Subcutaneous abdominal adipose tissue (tissue), 5 donors: ENCODE measurements around the gene AMPH.

ENCODE experiments used
- H3K27ac ChIP-seq: one replicate; pipeline ENCODE4 v1.7.0; 2013; ENCODE audit warnings: low read depth, mild to moderate bottlenecking, inconsistent platforms, low read length, moderate library complexity
- H3K27me3 ChIP-seq, 5 donors: one replicate each; pipeline ENCODE4 v1.7.0; 2013; ENCODE audit warnings: low read length in 5 of 5, inconsistent platforms in 1 of 5; ENCODE audit not compliant: control insufficient read depth in 5 of 5, insufficient read depth in 4 of 5
- H3K36me3 ChIP-seq, 5 donors: one replicate each; pipeline ENCODE4 v1.7.0; 2013; ENCODE audit warnings: low read length in 5 of 5; ENCODE audit not compliant: control insufficient read depth in 5 of 5, insufficient read depth in 5 of 5
- H3K4me1 ChIP-seq, 5 donors: one replicate each; pipeline ENCODE4 v1.7.0; 2013; ENCODE audit warnings: low read length in 5 of 5, mild to moderate bottlenecking in 3 of 5, moderate library complexity in 1 of 5; ENCODE audit not compliant: control insufficient read depth in 5 of 5, insufficient read depth in 5 of 5
- H3K4me3 ChIP-seq, 5 donors: one replicate each; pipeline ENCODE4 v1.7.0; 2013; ENCODE audit warnings: low read length in 5 of 5, low read depth in 1 of 5
- H3K9ac ChIP-seq, 5 donors: one replicate each; pipeline ENCODE4 v1.7.0; 2013; ENCODE audit warnings: low read length in 5 of 5, mild to moderate bottlenecking in 4 of 5, moderate library complexity in 3 of 5
- H3K9me3 ChIP-seq, 5 donors: one replicate each; pipeline ENCODE4 v1.7.0; 2013; ENCODE audit warnings: low read length in 5 of 5; ENCODE audit not compliant: control insufficient read depth in 5 of 5
- donor health status: healthy.
- donor health status: healthy.
- donor health status: healthy.
- donor health status: healthy.
- donor health status: healthy.

Gene AMPH

DNA sequence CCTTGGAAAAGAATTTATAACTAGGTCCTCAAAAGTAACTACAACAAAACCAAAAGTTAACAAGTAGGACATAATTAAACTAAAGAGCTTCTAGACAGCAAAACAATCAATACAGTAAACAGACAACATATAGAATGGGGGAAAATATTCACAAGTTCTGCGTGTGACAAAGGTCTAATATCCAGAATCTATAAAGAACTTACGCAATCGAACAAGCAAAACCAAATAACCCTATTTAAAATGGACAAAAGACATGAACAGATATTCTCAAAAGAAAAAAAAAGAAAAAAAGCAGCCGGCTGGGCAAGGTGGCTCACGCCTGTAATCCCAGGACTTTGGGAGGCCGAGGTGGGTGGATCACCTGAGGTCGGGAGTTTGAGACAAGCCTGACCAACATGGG lies 33.8 kb upstream of the AMPH start:
- H3K9ac ChIP-seq: no peak overlapping the region
- no peak overlapping the region for H3K27ac ChIP-seq
- no peaks in the 10 kb centered on the region for H3K27me3 ChIP-seq
- H3K4me1 ChIP-seq: peaks cover 0 to 1% (median 0%) of the 10 kb centered on the region in 5 donors
- H3K36me3 ChIP-seq: no peaks in the 10 kb centered on the region
- H3K9me3 ChIP-seq: peaks cover 0 to 9% (median 0%) of the 10 kb centered on the region in 5 donors
- no peak overlapping the region for H3K4me3 ChIP-seq

DNA sequence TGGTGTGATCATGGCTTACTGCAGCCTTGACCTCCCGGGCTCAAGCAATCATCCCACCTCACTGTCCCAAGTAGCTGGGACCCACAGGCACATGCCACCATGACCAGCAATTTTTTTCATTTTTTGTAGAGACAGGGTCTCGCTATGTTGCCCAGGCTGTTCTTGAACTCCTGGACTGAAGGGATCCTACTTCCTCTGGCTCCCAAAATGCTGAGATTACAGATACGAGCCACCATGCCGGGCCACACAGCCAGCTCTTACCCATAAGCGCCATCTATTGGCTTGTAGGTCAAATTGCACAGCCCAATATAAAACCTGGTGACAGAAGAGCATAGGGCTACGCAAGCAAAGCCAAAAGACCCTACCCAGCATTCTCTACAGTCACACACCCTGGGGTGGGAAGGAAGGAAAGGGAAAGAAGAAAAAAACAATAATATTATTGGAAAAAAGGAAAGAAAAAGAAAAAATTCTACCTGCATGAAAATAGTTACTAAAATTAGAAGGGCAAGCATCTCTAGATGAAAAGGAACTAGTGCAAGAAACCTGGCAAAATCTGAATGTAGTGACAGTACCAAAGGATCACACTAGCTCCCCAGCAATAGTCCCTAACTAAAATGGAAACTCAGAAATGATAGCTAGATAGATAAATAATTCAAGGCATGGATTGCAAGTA lies 29.4 kb upstream of the AMPH start:
- H3K36me3 ChIP-seq: no peaks in the 10 kb centered on the region
- H3K27me3 ChIP-seq: peaks cover 0 to 4% (median 0%) of the 10 kb centered on the region in 5 donors
- no peaks in the 10 kb centered on the region for H3K4me1 ChIP-seq
- no peak overlapping the region for H3K27ac ChIP-seq
- peaks cover 0 to 6% (median 0%) of the 10 kb centered on the region in 5 donors for H3K9me3 ChIP-seq
- H3K9ac ChIP-seq: no peak overlapping the region
- no peak overlapping the region for H3K4me3 ChIP-seq

DNA sequence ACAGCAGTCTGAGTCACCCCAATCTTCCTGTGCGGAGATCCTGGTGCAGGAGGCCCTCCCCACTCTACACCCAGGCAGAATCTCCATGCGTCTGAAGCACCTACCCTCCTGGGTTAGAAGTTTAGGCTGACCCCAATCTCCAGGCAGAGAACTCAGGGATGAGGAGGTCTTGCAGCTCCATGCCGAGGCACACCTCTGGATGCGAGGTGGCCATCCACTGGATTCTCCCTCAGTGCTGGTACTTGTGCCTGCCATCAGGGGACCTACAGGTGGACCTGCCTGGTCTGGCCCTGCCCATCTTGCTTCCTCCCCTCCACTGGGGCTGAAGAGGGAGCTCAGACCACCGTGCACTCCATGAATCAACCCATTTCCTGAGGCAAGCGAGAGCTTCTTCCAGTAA lies 28.8 kb upstream of the AMPH start:
- H3K4me1 ChIP-seq: no peaks in the 10 kb centered on the region
- H3K9ac ChIP-seq: no peak overlapping the region
- H3K4me3 ChIP-seq: no peak overlapping the region
- peaks cover 0 to 6% (median 0%) of the 10 kb centered on the region in 5 donors for H3K9me3 ChIP-seq
- no peaks in the 10 kb centered on the region for H3K36me3 ChIP-seq
- H3K27ac ChIP-seq: no peak overlapping the region
- peaks cover 0 to 4% (median 0%) of the 10 kb centered on the region in 5 donors for H3K27me3 ChIP-seq

DNA sequence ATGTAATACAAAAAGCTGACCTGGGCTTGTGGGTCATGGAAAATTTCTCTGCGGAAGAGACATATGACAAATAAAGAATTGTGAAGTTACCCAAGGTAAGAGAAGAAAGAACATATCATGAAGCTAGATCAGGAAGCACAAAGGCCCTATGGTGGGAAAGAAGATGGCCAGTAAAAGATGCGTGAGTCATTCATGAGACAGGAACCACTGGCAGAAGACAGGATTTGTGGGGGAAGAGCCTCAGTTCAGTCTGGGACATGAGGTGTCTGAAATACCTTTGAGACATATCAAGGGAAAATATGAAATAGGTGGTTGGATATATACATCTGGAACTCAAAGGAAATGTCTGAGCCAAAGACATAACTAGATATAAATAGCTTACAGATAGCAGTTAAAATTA lies 27.7 kb upstream of the AMPH start:
- H3K36me3 ChIP-seq: no peaks in the 10 kb centered on the region
- H3K4me1 ChIP-seq: no peaks in the 10 kb centered on the region
- no peak overlapping the region for H3K27ac ChIP-seq
- no peak overlapping the region for H3K4me3 ChIP-seq
- peaks cover 0 to 4% (median 0%) of the 10 kb centered on the region in 5 donors for H3K27me3 ChIP-seq
- peaks cover 0 to 4% (median 0%) of the 10 kb centered on the region in 5 donors for H3K9me3 ChIP-seq
- no peak overlapping the region for H3K9ac ChIP-seq

DNA sequence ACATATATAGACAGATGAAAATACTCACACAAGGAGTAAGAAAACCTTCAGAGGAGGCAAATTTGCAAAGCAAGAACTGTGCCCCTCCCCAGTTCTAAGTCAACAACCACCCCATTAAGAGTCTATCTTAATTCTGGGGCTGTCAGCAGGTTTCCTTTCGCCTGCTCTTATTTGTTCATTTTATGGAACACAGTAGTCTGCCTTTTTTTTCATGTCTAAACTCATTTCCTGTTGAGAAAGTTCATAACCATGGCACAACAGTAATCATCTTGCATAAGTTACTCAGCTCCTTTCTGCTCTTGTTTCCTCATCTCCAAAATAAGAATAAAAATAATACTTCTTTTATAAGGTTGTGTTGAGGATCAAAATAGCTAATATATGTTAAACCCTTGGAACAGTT lies 25.8 kb upstream of the AMPH start:
- Histone ChIP-seq H3K27me3 (peaks cover 0 to 4% (median 0%) of the 10 kb centered on the region in 5 donors), H3K27ac (no peak overlapping the region), H3K9me3 (peaks cover 0 to 4% (median 0%) of the 10 kb centered on the region in 5 donors), H3K36me3 (no peaks in the 10 kb centered on the region), H3K4me3 (no peak overlapping the region), H3K9ac (no peak overlapping the region), H3K4me1 (no peaks in the 10 kb centered on the region)

DNA sequence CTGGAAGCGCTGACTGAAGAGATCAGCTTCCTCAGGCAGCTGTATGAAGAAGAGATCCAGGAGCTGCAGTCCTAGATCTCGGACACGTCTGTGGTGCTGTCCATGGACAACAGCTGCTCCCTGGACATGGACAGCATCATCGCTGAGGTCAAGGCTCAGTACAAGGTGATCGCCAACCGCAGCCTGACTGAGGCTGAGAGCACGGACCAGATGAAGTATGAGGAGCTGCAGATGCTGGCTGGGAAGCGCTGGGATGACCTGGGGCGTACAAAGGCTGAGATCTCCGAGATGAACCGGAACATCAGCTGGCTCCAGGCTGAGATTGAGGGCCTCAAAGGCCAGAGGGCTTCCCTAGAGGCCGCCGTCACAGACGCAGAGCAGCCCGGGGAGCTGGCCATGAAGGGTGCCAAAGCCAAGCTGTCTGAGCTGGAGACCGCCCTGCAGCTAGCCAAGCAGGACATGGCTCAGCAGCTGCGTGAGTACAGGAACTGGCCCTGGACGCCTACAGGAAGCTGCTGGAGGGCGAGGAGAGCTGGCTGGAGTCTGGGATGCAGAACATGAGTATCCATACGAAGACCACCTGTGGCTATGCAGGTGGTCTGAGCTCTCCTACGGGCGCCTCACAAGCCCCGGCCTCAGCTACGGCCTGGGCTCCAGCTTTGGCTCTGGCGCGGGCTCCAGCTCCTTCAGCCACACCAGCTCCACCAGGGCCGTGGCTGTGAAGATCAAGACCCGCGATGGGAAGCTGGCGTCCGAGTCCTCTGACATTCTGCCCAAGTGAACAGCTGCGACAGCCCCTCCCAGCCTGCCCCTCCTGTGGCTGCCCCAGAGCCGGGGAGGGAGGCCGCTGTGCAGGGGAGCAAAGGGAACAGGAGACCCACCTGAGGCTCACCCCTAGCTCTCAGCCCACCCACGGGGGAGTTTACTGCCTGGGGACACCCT lies 24.9 kb upstream of the AMPH start:
- H3K36me3 ChIP-seq: no peaks in the 10 kb centered on the region
- H3K27me3 ChIP-seq: peaks cover 0 to 4% (median 0%) of the 10 kb centered on the region in 5 donors
- peaks cover 0 to 4% (median 0%) of the 10 kb centered on the region in 5 donors for H3K9me3 ChIP-seq
- no peak overlapping the region for H3K27ac ChIP-seq
- H3K4me1 ChIP-seq: no peaks in the 10 kb centered on the region
- no peak overlapping the region for H3K4me3 ChIP-seq
- no peak overlapping the region for H3K9ac ChIP-seq

DNA sequence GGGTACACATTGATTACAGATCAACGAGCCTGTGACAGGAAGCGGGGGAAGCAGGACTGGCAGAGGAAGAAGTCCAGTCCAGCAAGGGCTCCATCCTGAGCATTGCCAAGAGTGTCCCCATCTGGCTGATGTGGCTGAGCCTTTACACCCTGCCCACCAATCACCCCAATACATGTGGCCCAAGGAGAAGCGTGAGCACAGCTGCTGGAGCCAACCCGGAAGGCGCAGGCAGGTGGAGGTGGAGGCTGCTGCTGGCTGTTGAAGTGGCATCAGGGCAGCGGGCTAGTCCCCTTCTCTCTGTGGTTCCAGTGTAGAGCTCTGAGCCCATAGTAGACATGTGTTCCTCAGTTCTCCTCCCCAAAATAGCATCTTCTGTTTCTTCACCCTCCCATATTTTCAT lies 6.8 kb upstream of the AMPH start:
- Histone ChIP-seq H3K27me3 (no peaks in the 10 kb centered on the region), H3K4me1 (no peaks in the 10 kb centered on the region), H3K27ac (no peak overlapping the region), H3K36me3 (no peaks in the 10 kb centered on the region), H3K9me3 (peaks cover 0 to 3% (median 0%) of the 10 kb centered on the region in 5 donors), H3K4me3 (no peak overlapping the region), H3K9ac (no peak overlapping the region)

DNA sequence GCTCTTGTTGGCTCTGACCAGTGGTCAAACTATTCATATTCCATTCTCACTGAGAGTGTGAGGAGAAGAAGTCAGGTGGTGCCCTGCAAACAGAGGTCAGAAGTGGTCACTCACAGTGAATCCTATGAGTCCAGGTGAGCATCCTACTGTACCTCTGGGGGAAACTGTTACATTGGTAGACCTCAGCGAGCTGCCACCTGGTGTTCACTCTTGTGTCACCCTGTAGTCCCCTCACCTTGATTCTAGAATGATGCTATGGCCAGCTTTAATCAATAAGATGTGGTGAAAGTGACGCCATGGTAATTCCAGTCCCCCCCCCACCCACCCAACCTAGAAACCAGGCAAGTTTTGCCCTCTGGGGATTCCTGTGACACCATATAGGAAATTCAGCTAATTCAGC lies 1.2 kb upstream of the AMPH start:
- no peak overlapping the region for H3K27ac ChIP-seq
- H3K4me3 ChIP-seq: no peak overlapping the region
- no peak overlapping the region for H3K9ac ChIP-seq
- no peaks in the 10 kb centered on the region for H3K9me3 ChIP-seq
- H3K4me1 ChIP-seq: peaks cover 0 to 17% (median 9%) of the 10 kb centered on the region in 5 donors
- H3K27me3 ChIP-seq: peaks cover 4 to 15% (median 11%) of the 10 kb centered on the region in 5 donors
- H3K36me3 ChIP-seq: no peaks in the 10 kb centered on the region

DNA sequence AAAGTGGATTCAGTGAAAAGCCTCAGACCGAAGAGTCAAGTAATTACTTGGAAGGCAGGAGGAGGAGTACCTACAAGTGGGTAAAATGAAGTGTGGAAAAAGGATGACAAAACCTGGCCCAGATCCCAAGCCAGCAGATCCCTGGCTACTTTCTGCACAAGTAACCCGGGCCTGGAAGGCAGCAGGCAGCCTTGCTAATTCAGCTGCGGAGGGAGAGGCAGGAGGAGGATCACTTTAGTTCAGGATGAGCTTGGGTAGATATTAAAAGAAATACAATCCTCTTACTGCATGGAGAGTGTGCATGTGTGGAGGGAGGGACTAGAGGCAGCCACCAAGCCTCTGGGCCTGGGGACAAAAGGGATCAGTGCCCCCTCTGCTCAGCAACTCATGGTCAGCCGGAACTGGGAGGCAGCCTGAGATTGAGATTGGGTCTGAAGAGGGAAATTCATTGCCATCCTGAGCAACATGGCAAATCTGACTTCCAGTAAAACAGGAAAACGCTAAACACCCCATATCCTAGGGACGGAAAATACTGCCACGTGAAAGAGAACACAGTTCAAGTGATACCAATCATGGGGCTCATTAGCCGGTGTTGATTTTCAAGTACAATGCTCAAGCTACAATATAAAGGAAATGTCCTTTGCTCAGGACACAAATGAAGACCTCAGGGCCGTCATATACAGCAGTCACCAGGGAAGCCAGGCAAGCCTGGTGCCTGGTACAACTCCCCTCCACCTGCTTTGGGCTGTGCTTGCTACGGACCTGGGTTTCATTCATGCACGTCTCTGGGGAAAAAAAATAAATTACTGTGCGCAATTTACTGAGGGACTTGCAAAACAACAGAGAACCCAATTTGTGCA lies 1.3 kb downstream of the AMPH start:
- Histone ChIP-seq H3K4me1 (peaks cover 0 to 17% (median 9%) of the 10 kb centered on the region in 5 donors), H3K36me3 (no peaks in the 10 kb centered on the region), H3K4me3 (peak overlapping the region in 3 of 5 donors; percentile 54 to 66 (median 56)), H3K9ac (no peak overlapping the region), H3K9me3 (peaks cover 4 to 8% (median 7%) of the 10 kb centered on the region in 5 donors), H3K27me3 (peaks cover 4 to 15% (median 11%) of the 10 kb centered on the region in 5 donors), H3K27ac (no peak overlapping the region)
